ENCODE results near the gene MICU1. TPM values are rescaled to one million over a fixed set of nuclear protein-coding genes. Genes with fewer than 3 reads are reported as not detected.
A peak's percentile ranks its signal among the peaks of the same experiment; 100 is the strongest.

MICU1 gene
- total and polyA plus RNA-seq, 10 of the 15 experiments (the other 5 are each of a cell fraction or from before 2014, with no cell fraction given) = 18.2 to 36.4 (median 22.2) TPM

DNA sequence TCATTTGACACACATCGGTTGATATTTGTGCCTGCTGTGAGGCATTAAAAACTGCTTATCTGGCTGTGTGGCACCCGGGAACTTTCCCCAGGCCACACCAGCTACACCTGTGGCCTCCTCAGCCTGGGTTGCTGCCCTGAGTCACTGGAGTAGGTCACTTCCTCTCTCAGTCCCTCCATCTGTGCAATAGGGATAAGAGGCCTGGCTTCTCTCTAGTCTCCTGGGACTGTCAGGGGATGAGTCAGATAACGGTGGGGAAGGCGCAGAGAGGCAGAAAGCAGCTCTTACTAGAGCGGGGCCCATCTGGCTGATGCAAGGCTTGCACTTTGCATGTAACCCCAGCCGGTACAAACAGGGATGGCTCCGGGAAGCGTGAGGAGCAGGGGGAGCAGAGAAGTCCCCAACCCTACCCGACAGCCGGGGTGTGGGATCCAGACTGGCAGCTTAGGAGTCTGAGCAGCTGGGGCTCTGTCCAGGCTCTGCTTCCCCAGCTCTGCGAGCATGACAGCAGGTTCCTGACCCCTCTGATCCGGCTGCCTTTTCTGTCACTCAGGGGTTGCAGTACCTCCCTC lies 305.1 kb downstream of the MICU1 start (continued):
- TF ChIP-seq, protein P1, sequence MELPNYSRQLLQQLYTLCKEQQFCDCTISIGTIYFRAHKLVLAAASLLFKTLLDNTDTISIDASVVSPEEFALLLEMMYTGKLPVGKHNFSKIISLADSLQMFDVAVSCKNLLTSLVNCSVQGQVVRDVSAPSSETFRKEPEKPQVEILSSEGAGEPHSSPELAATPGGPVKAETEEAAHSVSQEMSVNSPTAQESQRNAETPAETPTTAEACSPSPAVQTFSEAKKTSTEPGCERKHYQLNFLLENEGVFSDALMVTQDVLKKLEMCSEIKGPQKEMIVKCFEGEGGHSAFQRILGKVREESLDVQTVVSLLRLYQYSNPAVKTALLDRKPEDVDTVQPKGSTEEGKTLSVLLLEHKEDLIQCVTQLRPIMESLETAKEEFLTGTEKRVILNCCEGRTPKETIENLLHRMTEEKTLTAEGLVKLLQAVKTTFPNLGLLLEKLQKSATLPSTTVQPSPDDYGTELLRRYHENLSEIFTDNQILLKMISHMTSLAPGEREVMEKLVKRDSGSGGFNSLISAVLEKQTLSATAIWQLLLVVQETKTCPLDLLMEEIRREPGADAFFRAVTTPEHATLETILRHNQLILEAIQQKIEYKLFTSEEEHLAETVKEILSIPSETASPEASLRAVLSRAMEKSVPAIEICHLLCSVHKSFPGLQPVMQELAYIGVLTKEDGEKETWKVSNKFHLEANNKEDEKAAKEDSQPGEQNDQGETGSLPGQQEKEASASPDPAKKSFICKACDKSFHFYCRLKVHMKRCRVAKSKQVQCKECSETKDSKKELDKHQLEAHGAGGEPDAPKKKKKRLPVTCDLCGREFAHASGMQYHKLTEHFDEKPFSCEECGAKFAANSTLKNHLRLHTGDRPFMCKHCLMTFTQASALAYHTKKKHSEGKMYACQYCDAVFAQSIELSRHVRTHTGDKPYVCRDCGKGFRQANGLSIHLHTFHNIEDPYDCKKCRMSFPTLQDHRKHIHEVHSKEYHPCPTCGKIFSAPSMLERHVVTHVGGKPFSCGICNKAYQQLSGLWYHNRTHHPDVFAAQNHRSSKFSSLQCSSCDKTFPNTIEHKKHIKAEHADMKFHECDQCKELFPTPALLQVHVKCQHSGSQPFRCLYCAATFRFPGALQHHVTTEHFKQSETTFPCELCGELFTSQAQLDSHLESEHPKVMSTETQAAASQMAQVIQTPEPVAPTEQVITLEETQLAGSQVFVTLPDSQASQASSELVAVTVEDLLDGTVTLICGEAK (IDR thresholded peaks at IDR 0.05; ENCODE audit: borderline replicate concordance) = peak; percentile 59
- TF ChIP-seq ASH2L (IDR thresholded peaks at IDR 0.05; ENCODE audit: borderline replicate concordance, low read depth) = no peak
- TF ChIP-seq YBX1 (IDR thresholded peaks at IDR 0.05) = 0 out of 2 replicates have a peak, but pooled peaks have one; percentile 45
- no peak for TF ChIP-seq RBBP5 (conservative IDR thresholded peaks at IDR 0.05)
- TF ChIP-seq SP1 (IDR thresholded peaks at IDR 0.05; ENCODE audit: low read depth, low read length) = peak; percentile 68
- no peak for TF ChIP-seq RELA (IDR thresholded peaks at IDR 0.05; ENCODE audit: borderline replicate concordance, partially characterized antibody)
- no peak for TF ChIP-seq FOS (IDR thresholded peaks at IDR 0.05; ENCODE audit: borderline replicate concordance, extremely low read depth, insufficient read length)
- peak; percentile 98 for TF ChIP-seq IKZF2 (IDR thresholded peaks at IDR 0.05)
- TF ChIP-seq CBX3 (IDR thresholded peaks at IDR 0.05; ENCODE audit: borderline replicate concordance, low read depth) = no peak
- peak; percentile 68; the same call in 1 of the 2 replicates for TF ChIP-seq ZNF207 (IDR thresholded peaks at IDR 0.05; ENCODE audit: borderline replicate concordance)
- TF ChIP-seq, protein P2, sequence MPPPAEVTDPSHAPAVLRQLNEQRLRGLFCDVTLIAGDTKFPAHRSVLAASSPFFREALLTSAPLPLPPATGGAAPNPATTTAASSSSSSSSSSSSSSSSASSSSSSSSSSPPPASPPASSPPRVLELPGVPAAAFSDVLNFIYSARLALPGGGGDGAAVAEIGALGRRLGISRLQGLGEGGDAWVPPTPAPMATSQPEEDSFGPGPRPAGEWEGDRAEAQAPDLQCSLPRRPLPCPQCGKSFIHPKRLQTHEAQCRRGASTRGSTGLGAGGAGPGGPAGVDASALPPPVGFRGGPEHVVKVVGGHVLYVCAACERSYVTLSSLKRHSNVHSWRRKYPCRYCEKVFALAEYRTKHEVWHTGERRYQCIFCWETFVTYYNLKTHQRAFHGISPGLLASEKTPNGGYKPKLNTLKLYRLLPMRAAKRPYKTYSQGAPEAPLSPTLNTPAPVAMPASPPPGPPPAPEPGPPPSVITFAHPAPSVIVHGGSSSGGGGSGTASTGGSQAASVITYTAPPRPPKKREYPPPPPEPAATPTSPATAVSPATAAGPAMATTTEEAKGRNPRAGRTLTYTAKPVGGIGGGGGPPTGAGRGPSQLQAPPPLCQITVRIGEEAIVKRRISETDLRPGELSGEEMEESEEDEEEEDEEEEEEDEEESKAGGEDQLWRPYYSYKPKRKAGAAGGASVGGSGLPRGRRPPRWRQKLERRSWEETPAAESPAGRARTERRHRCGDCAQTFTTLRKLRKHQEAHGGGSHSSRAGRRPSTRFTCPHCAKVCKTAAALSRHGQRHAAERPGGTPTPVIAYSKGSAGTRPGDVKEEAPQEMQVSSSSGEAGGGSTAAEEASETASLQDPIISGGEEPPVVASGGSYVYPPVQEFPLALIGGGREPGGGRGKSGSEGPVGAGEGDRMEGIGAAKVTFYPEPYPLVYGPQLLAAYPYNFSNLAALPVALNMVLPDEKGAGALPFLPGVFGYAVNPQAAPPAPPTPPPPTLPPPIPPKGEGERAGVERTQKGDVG (CRISPR knock-in tag; IDR thresholded peaks at IDR 0.05) = no peak
- peak; percentile 39; the same call in 1 of the 2 replicates for TF ChIP-seq SMC3 (IDR thresholded peaks at IDR 0.05; ENCODE audit: borderline replicate concordance, low read length)
- peak; percentile 75; the same call in 1 of the 2 replicates for TF ChIP-seq CBFB (IDR thresholded peaks at IDR 0.05; ENCODE audit: low read depth)
- TF ChIP-seq, protein P3, sequence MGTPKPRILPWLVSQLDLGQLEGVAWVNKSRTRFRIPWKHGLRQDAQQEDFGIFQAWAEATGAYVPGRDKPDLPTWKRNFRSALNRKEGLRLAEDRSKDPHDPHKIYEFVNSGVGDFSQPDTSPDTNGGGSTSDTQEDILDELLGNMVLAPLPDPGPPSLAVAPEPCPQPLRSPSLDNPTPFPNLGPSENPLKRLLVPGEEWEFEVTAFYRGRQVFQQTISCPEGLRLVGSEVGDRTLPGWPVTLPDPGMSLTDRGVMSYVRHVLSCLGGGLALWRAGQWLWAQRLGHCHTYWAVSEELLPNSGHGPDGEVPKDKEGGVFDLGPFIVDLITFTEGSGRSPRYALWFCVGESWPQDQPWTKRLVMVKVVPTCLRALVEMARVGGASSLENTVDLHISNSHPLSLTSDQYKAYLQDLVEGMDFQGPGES (IDR thresholded peaks at IDR 0.05) = no peak
- TF ChIP-seq, protein P4, sequence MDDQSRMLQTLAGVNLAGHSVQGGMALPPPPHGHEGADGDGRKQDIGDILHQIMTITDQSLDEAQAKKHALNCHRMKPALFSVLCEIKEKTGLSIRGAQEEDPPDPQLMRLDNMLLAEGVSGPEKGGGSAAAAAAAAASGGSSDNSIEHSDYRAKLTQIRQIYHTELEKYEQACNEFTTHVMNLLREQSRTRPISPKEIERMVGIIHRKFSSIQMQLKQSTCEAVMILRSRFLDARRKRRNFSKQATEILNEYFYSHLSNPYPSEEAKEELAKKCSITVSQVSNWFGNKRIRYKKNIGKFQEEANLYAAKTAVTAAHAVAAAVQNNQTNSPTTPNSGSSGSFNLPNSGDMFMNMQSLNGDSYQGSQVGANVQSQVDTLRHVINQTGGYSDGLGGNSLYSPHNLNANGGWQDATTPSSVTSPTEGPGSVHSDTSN (IDR thresholded peaks at IDR 0.05; ENCODE audit: insufficient replicate concordance, low read depth, low read length) = peak; percentile 13
- TF ChIP-seq, protein P5, sequence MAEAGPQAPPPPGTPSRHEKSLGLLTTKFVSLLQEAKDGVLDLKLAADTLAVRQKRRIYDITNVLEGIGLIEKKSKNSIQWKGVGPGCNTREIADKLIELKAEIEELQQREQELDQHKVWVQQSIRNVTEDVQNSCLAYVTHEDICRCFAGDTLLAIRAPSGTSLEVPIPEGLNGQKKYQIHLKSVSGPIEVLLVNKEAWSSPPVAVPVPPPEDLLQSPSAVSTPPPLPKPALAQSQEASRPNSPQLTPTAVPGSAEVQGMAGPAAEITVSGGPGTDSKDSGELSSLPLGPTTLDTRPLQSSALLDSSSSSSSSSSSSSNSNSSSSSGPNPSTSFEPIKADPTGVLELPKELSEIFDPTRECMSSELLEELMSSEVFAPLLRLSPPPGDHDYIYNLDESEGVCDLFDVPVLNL (IDR thresholded peaks at IDR 0.05; ENCODE audit: low read depth, low read length) = no peak
- TF ChIP-seq BHLHE40 (IDR thresholded peaks at IDR 0.05; ENCODE audit: borderline replicate concordance in 1 of 2, low read depth in 2 of 2, low read length in 1 of 2) = peak; percentile 41 to 46; a peak in 2 of 4 replicates
- no peak for TF ChIP-seq MXI1 (IDR thresholded peaks at IDR 0.05; ENCODE audit: low read depth, low read length)
- TF ChIP-seq PML (IDR thresholded peaks at IDR 0.05; ENCODE audit: low read length) = peak; percentile 92; the same call in 1 of the 2 replicates
- TF ChIP-seq EED (IDR thresholded peaks at IDR 0.05; ENCODE audit: low read depth) = peak; percentile 99

Data from GM12878 (cell line).